GM18519 (cell line): ENCODE results near the gene CAPG.
A peak's percentile ranks its signal among the peaks of the same experiment; 100 is the strongest.

Source experiments
- ATAC-seq: cut with Tn5 transposase; IDR thresholded peaks from one replicate; pipeline ENCODE4 v1.9.1; 2021; ENCODE audit warnings: mild to moderate bottlenecking, moderate library complexity; ENCODE audit not compliant: unreplicated experiment, low FRiP score

Gene CAPG

DNA sequence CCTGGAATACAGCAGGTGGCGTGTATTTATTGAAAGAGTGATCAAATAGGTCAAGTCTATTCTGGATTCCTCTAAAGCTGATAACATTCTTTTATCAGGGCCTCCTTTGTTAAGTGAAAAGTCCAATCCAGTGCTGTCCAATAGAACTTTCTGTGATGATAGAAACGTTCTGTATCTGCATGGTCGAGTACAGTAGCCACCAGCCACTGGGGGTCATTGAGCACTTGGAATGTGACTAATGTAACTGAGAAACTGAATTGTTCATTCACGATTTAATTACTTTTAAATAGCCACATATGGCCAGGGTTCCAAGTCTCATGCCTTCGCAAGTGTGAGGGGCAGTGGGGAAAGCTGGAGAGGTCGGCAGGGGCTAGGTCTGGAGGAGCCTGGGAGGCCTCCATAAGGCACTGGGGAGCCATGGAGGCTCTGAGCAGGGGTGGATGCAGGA is 28.9 kb upstream of the CAPG start:
- ATAC-seq: no peak

DNA sequence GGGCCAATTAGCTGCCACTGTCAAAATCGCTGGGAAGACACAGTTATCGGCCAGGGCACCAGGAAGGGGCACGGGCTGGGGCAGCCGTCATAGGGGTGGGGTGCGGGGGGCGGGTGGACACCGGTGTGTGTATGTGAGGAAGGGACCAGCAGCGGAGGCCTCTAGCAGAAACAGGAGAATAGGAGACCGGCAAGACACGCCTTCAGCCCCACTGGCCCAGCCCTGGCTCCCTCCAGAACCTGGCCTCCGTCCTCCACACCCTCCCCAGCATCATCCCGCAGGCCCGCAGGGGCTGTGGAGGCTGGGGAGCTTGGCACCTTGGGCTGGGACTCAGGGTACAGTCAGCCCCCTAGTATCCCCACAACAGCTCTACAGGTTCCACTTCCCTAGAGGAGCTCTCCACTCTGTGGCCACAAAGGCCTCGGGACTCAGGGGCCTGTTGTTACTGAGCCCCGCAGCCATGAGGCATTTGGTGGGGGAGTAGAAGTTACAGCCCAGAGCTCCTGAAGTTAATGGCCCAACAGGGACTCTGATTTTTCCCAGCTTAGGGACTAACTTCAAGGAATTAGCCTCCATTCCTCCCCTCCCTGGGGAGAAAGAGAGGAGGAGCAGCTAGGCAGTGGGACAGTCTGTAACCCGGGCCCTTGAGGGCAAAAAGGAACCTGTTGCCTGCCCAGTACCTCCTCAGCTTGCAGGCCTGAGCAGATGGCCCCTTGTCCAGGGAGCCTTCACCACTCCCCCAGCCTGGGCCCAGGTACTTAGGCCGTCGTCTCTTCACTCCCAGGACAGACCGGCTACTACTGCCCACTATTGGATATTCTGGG is 28.2 kb upstream of the CAPG start:
- no peak for ATAC-seq

DNA sequence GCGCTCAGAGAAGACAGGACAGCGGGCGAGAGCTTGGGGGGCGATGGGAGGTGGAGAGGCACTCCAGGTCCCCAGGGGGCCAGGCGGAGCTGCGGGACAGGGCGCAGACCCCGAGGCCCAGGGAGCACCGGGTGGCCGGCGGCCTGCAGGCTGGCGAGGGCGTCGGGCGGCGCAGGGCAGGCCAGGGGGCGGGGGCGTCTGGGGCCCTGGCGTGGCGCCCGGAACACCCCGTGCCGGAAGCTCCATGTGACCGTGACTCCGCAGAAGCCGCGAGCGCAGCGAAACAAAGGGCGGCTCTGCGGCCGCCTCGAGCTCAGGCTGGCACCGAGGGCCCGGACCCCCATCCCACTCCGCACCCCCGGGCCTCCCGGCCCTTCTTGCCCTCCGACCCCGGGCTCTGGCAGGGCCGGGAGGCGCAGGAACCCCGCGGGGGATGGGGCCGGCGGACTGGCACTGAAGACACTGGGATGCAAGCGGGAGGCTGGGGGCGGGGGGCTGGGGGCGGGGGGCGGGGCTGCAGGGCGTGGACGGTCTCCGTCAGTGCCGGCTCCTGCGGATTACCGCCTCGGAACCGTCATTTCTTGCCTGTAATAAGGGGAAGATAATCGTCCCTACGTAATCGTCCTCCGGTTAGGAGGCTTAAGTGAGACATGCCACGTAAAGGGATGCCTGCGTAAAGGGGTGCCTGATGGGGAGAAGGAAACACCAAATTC is 27.5 kb upstream of the CAPG start:
- ATAC-seq: peak; percentile 72

DNA sequence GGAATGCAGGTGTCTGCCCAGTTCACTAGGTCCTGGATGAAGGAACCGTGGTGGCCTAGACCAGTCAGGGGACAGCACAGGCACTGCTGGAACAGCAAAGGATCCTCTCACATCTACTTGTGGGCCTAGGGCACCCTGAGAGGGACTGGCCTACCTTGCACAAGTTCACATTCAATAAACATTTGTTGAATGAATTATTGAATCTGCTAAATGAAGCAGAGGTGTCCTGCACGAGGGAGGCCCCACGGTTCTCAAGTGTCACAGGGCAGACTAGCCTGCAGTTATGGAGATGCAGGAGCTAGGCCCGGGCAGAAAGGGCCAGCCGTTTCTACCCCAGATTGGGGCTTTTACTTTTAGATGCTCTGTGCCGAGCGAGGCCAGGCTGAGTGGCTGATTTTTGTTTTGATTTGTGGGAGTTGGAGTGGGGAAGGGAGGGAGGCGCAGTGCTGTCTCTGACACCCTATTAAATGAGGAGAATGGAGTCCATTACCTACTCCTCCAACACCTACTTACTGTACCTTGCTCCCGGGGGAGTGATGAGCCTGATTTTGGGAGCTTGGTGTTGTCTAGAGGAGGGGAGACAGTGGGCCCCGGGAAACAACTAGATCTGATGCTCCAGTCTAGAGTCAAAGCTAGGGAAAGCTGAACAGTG is 26.8 kb upstream of the CAPG start:
- no peak for ATAC-seq

GRCh38 chr2:85435981-85436835 is 26.0 kb upstream of the CAPG start:
- ATAC-seq: no peak

- no peak for ATAC-seq
Measured at GRCh38 chr2:85435220-85435958, 25.2 kb upstream of the CAPG start.

DNA sequence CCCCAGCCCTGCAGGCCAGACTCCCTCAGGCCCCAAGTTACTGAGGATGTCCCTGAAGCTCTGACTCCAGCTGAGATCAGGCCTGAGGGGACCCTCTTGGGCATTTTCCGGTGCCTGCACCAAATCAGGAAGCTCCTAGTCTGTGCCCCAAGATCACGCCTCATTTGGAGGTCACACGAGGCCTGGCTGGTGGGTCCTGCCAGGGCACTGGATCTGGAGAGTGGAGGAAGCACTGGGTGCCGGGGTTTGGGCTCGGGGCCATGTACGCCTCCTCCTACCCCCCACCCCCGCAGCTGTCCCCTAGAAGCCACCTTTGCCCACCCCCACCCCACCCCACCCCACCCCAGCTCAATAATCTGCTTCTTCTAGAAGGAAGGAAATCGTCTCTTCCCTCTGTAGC is 24.5 kb upstream of the CAPG start:
- no peak for ATAC-seq

- no peak for ATAC-seq
Measured at GRCh38 chr2:85433511-85434089, 23.4 kb upstream of the CAPG start.

- ATAC-seq: no peak
Measured at GRCh38 chr2:85431570-85432205, 21.5 kb upstream of the CAPG start.

GRCh38 chr2:85430752-85431569 is 20.8 kb upstream of the CAPG start:
- ATAC-seq: no peak

DNA sequence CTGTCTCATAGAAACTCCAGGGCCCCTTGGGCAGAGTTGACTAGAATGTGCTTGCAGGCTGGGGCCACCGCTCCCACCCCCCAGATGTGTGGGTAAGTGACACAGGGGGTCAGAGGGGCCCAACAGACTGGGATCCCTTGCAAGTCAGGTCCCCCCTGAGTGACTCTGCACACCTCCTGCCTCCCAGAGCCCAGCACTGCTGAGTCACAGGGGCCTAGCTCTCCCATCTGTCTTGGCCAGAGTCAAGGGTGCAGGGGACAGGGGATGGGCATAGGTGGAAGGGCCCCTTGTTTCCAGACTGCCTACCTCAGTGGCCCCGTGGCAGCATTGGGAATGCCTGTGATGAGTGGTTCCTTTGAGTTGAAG is 19.7 kb upstream of the CAPG start:
- ATAC-seq: no peak

GRCh38 chr2:85429213-85429923 is 19.2 kb upstream of the CAPG start:
- no peak for ATAC-seq

GRCh38 chr2:85428343-85428881 is 18.2 kb upstream of the CAPG start:
- no peak for ATAC-seq

GRCh38 chr2:85427300-85427835 is 17.2 kb upstream of the CAPG start:
- ATAC-seq: no peak

GRCh38 chr2:85425588-85425987 is 15.4 kb upstream of the CAPG start:
- no peak for ATAC-seq

DNA sequence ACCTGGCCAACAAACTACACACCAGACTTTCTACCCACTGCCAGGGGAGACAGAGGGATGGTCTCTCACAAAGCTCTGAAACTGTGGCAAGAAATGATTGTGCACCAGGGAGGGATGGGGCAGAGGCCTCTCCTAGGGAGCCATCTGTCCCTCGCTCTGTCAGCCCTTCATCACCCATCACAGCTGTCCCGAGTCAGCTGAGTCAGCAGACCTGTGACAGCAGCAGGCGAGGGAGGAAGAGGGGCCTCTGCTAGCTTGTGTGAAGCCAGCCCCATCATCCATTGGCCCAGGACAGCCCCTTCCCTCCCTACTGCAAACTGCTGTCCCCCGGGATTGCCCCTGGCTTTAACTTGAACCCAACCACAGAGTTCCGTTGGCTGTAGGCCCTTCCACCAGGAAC is 13.4 kb upstream of the CAPG start:
- ATAC-seq: no peak

DNA sequence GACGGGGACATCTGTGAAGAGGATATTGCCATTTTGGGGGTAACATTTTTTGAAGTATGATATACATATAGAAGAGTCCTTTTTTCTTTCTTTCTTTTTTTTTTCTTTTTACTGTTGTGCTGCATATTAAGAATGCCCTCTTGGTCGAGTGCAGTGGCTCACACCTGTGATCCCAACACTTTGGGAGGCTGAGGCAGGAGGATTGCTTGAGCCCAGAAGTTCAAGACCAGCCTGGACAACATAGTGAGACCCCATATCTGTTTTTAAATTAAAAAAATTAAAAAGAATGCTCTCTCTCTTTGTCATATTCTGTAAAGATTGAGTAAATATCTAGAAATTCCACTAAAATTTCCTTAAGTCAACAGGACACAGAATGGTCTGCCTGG is 11.9 kb upstream of the CAPG start:
- ATAC-seq: no peak
